Hematopoietic multipotent progenitor cell (in vitro differentiated cells): ENCODE measurements around the gene ZNF165. TPM values are rescaled to one million over a fixed set of nuclear protein-coding genes. Genes with fewer than 3 reads are reported as not detected.
"Not testable (repeated sequence)": the region's sequence is repeated elsewhere in the genome, so short reads cannot be mapped to it uniquely, and the experiment has no call there.

Source experiments
- DNase-seq, 3 donors: peaks; one replicate each; pipeline ENCODE4 v3.0.0-alpha.2; 2011 to 2015; ENCODE audit warnings: low read depth in 2 of 3, low spot score in 2 of 3
- total RNA-seq: library from RNA; depleted of rRNA; stranded (reverse); fragments of >200 nt; gene quantifications from one replicate; pipeline ENCODE4 v1.2.3, GENCODE V29; 2012

Gene ZNF165
- total RNA-seq: 1.6 TPM

DNA sequence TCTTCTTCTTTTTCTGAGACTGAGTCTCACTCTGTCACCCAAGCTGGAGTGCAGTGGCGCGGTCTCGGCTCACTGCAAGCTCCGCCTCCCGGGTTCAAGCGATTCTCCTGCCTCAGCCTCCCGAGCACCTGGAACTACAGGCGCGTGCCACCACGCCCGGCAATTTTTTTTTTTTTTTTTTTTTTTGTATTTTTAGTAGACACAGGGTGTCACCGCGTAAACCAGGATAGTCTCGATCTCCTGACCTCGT, at the start of gene ZNF165:
ZNF165 (plus strand) TSS at position 188 of the 250 bp plus-strand sequence. CDS start 4,913 bp downstream, outside the sequence.
- peak in 1 of 3 donors; percentile 35 for DNase-seq

GRCh38 chr6:28053584-28053983, 26.8 kb upstream of the ZNF165 start:
- no peak for DNase-seq

- no peak for DNase-seq
These were observed 20.0 kb upstream of the ZNF165 start for GRCh38 chr6:28060405-28060804.

GRCh38 chr6:28064272-28064671, 16.1 kb upstream of the ZNF165 start:
- no peak for DNase-seq

GRCh38 chr6:28068067-28068466, 12.3 kb upstream of the ZNF165 start:
- DNase-seq: no peak

GRCh38 chr6:28070968-28071367, 9.4 kb upstream of the ZNF165 start:
- DNase-seq: not testable (repeated sequence)

GRCh38 chr6:28078050-28078449, 2.3 kb upstream of the ZNF165 start:
- no peak for DNase-seq

- DNase-seq: no peak
These were observed 1.5 kb upstream of the ZNF165 start for GRCh38 chr6:28078836-28079235.

GRCh38 chr6:28080631-28081485, 490 bp downstream of the ZNF165 start:
- peak; percentile 95 to 98 (median 95) for DNase-seq

DNA sequence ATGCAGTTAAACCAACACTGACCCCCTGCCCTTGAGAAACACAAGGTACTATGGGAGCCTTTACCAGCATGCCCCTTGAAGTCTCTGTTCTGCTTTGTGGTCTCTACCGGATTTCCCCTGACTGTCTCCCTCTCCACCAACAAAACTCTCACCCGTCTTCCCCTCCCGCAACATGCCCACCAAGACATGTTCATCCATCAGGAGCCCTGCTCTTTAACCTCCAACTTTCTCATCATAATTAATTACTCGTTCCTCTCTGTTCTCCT, 1.1 kb downstream of the ZNF165 start:
- DNase-seq: peak in 2 of 3 donors; percentile 55 to 61

DNA sequence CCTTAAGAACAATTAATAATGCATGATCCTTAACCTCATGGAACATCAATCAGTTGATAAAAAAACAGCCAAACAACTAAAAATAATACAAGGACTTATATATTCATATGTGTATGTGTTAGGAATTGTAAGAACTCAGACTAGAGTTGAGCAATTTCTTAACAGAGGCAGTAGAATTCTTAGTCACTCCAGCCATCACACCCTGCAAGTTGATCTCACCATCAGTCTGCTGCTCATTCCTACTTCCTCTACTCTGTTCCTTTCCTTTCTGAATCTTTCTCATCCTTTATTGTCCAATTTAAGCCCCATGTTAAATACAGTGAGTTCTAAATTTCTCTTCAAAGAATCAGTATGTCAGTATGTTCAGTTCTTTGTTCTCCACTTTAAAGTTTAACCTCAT, 2.6 kb downstream of the ZNF165 start:
- no peak for DNase-seq

DNA sequence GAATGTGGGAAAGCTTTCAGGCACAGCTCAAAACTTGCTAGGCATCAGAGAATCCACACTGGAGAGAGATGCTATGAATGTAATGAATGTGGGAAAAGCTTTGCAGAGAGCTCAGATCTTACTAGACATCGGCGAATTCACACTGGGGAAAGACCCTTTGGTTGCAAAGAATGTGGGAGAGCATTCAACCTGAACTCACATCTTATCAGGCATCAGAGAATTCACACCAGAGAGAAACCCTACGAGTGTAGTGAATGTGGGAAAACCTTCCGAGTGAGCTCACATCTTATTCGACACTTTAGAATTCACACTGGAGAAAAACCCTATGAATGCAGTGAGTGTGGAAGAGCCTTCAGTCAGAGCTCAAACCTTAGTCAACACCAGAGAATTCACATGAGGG, 8.7 kb downstream of the ZNF165 start:
- no peak for DNase-seq

GRCh38 chr6:28090917-28091586, 10.7 kb downstream of the ZNF165 start:
- peak in 1 of 3 donors; percentile 45 for DNase-seq

DNA sequence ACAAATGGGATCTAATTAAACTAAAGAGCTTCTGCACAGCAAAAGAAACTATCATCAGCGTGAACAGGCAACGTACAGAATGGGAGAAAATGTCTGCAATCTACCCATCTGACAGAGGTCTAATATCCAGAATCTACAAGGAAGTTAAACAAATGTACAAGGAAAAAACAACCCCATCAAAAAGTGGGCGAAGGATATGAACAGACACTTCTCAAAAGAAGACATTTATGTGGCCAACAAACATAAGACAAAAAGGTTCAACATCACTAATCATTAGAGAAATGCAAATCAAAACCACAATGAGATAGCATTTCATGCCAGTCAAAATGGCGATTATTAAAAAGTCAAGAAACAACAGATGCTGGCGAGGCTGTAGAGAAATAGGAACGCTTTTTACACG, 21.9 kb downstream of the ZNF165 start:
- DNase-seq: not testable (repeated sequence)

DNA sequence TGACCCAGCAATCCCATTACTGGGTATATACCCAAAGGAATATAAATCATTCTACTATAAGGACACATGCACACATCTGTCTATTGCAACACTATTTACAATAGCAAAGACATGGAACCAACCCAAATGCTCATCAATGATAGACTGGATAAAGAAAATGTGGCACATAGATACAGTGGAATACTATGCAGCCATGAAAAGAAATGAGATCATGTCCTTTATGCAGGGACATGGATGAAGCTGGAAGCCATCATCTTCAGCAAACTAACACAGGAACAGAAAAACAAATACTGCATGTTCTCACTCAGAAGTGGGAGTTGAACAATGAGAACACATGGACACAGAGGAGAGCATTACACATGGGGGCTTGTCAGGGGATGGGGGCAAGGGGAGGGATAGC, 22.3 kb downstream of the ZNF165 start:
- DNase-seq: not testable (repeated sequence)

DNA sequence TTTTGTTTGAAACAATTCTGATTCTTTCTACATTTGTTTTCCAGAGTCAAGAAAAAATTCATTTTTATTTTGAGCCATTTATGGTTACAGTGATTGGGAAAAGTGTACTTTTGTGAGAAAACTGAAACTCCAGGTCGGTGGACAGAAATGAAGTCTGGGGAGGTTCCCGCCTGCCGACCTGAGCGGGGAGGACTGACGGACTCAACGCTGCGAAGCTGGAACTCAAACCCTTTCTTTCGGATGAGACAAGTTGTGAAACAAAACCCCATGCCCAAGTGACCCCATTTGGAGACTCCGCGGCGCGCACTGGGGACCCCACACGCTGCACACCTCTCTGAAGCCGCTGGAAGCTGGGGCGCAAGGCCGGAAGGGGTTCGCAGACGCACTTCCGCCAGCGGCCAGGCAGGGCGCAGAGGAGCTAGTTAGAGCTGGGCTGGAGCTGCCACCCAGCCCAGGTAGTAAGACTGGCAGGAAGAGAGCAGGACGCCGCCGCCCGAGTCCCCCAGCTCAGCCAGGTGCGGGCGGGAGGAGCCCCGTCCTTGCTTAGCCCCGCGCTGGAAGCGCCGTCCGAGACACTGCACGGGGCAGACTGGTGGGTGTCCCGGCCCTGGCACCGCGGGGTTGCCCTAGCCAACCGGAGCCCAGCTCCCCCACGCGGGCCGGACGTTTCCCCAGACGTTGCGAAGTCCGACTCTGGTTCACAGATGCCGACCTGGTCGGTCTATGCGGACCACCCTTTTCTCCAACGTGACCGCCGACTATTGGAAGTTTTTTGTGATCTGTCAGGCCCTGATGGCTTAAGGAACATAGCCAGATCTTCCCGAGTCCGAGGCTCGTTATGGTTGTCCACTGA, 24.2 kb downstream of the ZNF165 start:
- peak; percentile 63 to 90 (median 85) for DNase-seq

- peak in 1 of 3 donors; percentile 24 for DNase-seq
These were observed 24.9 kb downstream of the ZNF165 start for GRCh38 chr6:28105245-28105639.

GRCh38 chr6:28107506-28107905, 27.1 kb downstream of the ZNF165 start:
- no peak for DNase-seq

DNA sequence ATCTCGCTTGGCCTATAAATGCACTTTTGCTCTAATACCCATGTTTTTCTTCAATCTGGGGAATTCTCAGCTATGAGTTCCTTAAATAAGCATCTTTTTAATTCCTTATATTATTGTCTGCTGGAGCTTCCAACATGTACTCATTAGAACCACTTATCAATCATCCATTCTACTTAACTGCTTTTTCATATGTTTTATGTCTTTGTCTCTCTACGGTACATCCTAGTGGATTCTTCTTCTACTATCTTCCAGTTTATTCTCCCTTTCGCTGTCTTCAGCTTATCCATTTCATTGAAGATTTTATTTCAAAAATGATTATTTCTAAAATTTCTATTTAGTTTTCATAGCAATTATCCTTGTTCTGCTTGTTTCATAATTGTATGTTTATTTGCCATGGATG, 31.6 kb downstream of the ZNF165 start:
- no peak for DNase-seq

DNA sequence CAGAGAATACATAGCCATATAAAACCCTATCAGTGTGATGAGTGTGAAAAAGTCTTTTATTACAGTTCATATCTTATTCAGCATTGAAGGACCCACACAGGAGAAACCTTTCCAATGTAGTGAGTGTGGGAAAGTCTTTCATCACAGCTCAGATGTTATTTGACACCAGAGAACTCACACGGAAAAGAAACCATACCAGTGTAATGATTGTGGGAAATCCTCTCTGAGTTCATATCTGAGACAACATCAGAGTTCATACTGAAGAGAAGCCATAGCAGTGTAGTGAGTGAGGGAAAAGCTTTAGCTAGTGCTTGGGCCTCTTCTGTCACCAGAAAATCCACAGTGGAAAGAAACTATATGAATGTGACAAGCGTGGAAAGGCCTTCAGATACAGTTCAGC, 35.4 kb downstream of the ZNF165 start:
- DNase-seq: no peak

DNA sequence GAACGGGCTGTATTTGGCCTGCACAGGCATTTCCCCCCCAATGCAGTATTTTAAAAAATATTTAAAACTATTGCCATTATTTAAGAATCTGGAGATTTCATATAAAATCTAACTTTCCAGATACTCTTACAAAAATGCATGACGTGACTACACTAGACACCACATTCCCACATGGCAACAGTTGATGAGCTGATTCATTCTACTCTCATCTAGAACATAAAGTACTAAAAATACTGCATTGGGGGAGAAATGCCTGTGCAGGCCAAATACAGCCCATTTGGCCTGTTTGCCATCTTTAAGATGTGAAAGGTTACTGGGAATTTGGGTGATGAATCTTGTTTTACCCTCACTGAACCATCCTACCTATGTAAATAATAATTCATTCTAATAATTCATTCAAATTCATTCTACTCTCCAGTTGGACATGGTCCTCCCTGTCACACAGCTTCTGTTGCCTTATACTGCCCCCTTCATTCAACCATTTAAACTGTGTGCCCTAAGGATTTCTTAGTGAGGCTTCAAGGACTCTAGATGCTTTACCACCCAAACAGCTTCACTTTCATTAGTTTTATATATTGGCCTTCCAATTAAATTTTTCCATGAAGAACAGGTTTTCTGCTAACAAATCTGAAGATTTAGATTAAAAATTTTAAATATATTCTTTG, 37.1 kb downstream of the ZNF165 start:
- peak in 1 of 3 donors; percentile 45 for DNase-seq
